COR-L47 (cell line): Measurements from ENCODE around the gene MAN2B1.
"Not testable (repeated sequence)": the region's sequence is repeated elsewhere in the genome, so short reads cannot be mapped to it uniquely, and the experiment has no call there.

Experiments used
- DNase-seq: peaks from one replicate; lab custom pipeline; 2025; lab: John Stamatoyannopoulos, UW

MAN2B1 gene

GRCh38 chr19:12689012-12689411 is 22.5 kb upstream of the MAN2B1 start:
- no peak for DNase-seq

- DNase-seq = no peak
These were observed 21.1 kb upstream of the MAN2B1 start, which contains the start of gene GNG14 for GRCh38 chr19:12687496-12688196. GNG14 (plus strand) TSS chr19:12687998; CDS start chr19:12688049, 51 bp downstream.

- no peak for DNase-seq
These were observed 19.3 kb upstream of the MAN2B1 start for GRCh38 chr19:12685831-12686230.

- peak; percentile 100 for DNase-seq
These were observed 14.8 kb upstream of the MAN2B1 start, which contains the start of gene DHPS for GRCh38 chr19:12681074-12681987. DHPS (minus strand) TSS chr19:12681880; CDS start chr19:12681766, 114 bp downstream.

GRCh38 chr19:12680034-12680433 is 13.5 kb upstream of the MAN2B1 start:
- DNase-seq = no peak

GRCh38 chr19:12678039-12678438 is 11.5 kb upstream of the MAN2B1 start:
- not testable (repeated sequence) for DNase-seq

GRCh38 chr19:12676928-12677327 is 10.4 kb upstream of the MAN2B1 start:
- DNase-seq = no peak

- DNase-seq = peak; percentile 67
These were observed 9.8 kb upstream of the MAN2B1 start for GRCh38 chr19:12676384-12676792.

GRCh38 chr19:12675940-12676339 is 9.4 kb upstream of the MAN2B1 start:
- DNase-seq = no peak

- DNase-seq = no peak
These were observed 8.9 kb upstream of the MAN2B1 start for GRCh38 chr19:12675399-12675798.

- no peak for DNase-seq
These were observed 6.2 kb upstream of the MAN2B1 start for GRCh38 chr19:12672744-12673143.

GRCh38 chr19:12670159-12670928 is 3.8 kb upstream of the MAN2B1 start:
- no peak for DNase-seq

- DNase-seq = peak; percentile 65
These were observed 3.0 kb upstream of the MAN2B1 start for GRCh38 chr19:12669270-12670158.

- no peak for DNase-seq
These were observed 2.4 kb upstream of the MAN2B1 start for GRCh38 chr19:12668932-12669269.

GRCh38 chr19:12668346-12668745 is 1.8 kb upstream of the MAN2B1 start:
- DNase-seq = no peak

- no peak for DNase-seq
These were observed 1.3 kb upstream of the MAN2B1 start for GRCh38 chr19:12667731-12668302.

- no peak for DNase-seq
These were observed 774 bp downstream of the MAN2B1 start for GRCh38 chr19:12665671-12666264.

GRCh38 chr19:12665281-12665573 is 1.3 kb downstream of the MAN2B1 start:
- no peak for DNase-seq

- no peak for DNase-seq
These were observed 1.9 kb downstream of the MAN2B1 start for GRCh38 chr19:12664406-12665280.

GRCh38 chr19:12660980-12661379 is 5.6 kb downstream of the MAN2B1 start:
- DNase-seq = no peak
